Measurements from ENCODE around the gene PGD. TPM values are rescaled to one million over a fixed set of nuclear protein-coding genes. Genes with fewer than 3 reads are reported as not detected.

Gene PGD
- total RNA-seq (100 to 1,000 TPM in 1 of 5 experiments, 10 to 100 TPM in 4; 42.0 to 110 (median 48.5) TPM), polyA plus RNA-seq (10 to 100 TPM; 45.8 to 47.0 TPM), total RNA-seq (35.9 reads per million, percentile 64 among the genes with 10 or more reads in this experiment)

GRCh38 chr1:10398734-10399443 is at the start of gene PGD:
TSS of gene PGD (plus strand) at chr1:10399064. CDS start at chr1:10399118, 54 bp downstream.
- Mint-ChIP-seq H3K27ac (peak within 1 kb of the TSS; percentile 63 to 94 (median 82)), H3K36me3 (peaks cover 4 to 8% (median 8%) of the 10 kb centered on the region in 5 donors), H3K9me3 (peaks cover 0 to 5% (median 0%) of the 10 kb centered on the region in 11 donors), H3K4me3 (peak within 1 kb of the TSS; percentile 87 to 97 (median 96)), H3K27me3 (no peaks in the 10 kb centered on the region), H3K4me1 (peaks cover 10 to 30% (median 25%) of the 10 kb centered on the region in 7 donors)
- Histone ChIP-seq H3K36me3 (ENCODE audit: control insufficient read depth in 2 of 3, insufficient read depth in 3 of 3, low read length in 3 of 3) (peaks cover 0 to 15% (median 0%) of the 10 kb centered on the region in 3 experiments), H3K27me3 (ENCODE audit: control insufficient read depth in 2 of 2, insufficient read depth in 2 of 2, low read length in 2 of 2) (no peaks in the 10 kb centered on the region), H3K27ac (ENCODE audit: low read depth, low read length) (peak within 1 kb of the TSS; percentile 86), H3K4me3 (ENCODE audit: low read length) (peak within 1 kb of the TSS; percentile 95), H3K9me3 (ENCODE audit: control insufficient read depth in 2 of 3, low read length in 3 of 3) (no peaks in the 10 kb centered on the region), H3K4me1 (ENCODE audit: control insufficient read depth in 2 of 2, insufficient read depth in 2 of 2, low read length in 2 of 2) (peaks cover 4 to 7% of the 10 kb centered on the region in 2 donors)
- intact Hi-C loops (cut with micrococcal nuclease): loop anchor here (1.0 to 2.0 kb wide), 13 partner anchors 11 to 970 kb away; partner anchors contain the start of genes CENPS (in 1 of the 2), CTNNBIP1 (in 1 of the 2), DFFA (in 1 of the 2) and KIF1B (in 1 of the 2)
- ATAC-seq (peak; percentile 99), DNase-seq (peak; percentile 87 to 98 (median 94))
- ChIA-PET CTCF (no interaction called here), POLR2A (interaction anchor here (0.6 to 1.6 kb wide), 7 partner anchors 11 to 712 kb away, joined by 3 to 5 read pairs (median 3); partner anchors contain the start of genes CENPS, KIF1B and PEX14)

GRCh38 chr1:10353282-10353681 is 45.6 kb upstream of the PGD start:
- no peak for ATAC-seq
- Histone ChIP-seq H3K27me3 (ENCODE audit: control insufficient read depth in 2 of 2, insufficient read depth in 2 of 2, low read length in 2 of 2) (no peaks in the 10 kb centered on the region), H3K9me3 (ENCODE audit: control insufficient read depth in 2 of 3, low read length in 3 of 3) (no peaks in the 10 kb centered on the region), H3K27ac (ENCODE audit: low read depth, low read length) (no peak overlapping the region), H3K4me1 (ENCODE audit: control insufficient read depth in 2 of 2, insufficient read depth in 2 of 2, low read length in 2 of 2) (no peaks in the 10 kb centered on the region), H3K36me3 (ENCODE audit: control insufficient read depth in 2 of 3, insufficient read depth in 3 of 3, low read length in 3 of 3) (no peaks in the 10 kb centered on the region), H3K4me3 (ENCODE audit: low read length) (no peak overlapping the region)
- Mint-ChIP-seq H3K9me3 (no peaks in the 10 kb centered on the region), H3K36me3 (peaks cover 0 to 24% (median 0%) of the 10 kb centered on the region in 5 donors), H3K4me1 (no peaks in the 10 kb centered on the region), H3K27me3 (no peaks in the 10 kb centered on the region), H3K27ac (peak overlapping the region in 1 of 9 donors; percentile 63), H3K4me3 (no peak overlapping the region)
- ChIA-PET CTCF (no interaction called here), POLR2A (no interaction called here)
- intact Hi-C loops (cut with micrococcal nuclease): no loop called here
- DNase-seq: no peak

DNA sequence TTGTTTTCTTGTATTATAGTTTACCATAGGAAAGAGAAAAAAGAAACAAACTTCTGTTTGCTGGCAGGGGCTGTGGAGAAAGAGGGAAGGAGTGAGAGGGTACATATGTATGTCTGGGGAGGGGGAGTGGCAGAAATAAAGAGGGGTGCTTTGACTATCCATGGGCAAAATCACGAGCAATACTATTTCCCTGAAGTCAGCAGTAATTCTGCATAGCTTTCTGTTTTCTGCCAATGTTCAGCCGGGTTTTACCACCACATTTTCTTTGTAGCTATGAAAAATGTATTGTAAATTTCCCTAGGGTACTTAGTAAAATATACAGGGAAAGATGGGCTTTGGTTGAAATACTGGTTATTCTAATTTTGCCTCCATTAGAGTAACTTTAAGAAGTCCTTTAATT is 45.2 kb upstream of the PGD start:
- DNase-seq: no peak
- Mint-ChIP-seq H3K4me1 (no peaks in the 10 kb centered on the region), H3K27me3 (no peaks in the 10 kb centered on the region), H3K36me3 (peaks cover 0 to 20% (median 0%) of the 10 kb centered on the region in 5 donors), H3K9me3 (no peaks in the 10 kb centered on the region), H3K4me3 (no peak overlapping the region), H3K27ac (peak overlapping the region in 1 of 9 donors; percentile 63)
- H3K27me3 ChIP-seq (ENCODE audit: control insufficient read depth in 2 of 2, insufficient read depth in 2 of 2, low read length in 2 of 2): no peaks in the 10 kb centered on the region
- H3K4me3 ChIP-seq (ENCODE audit: low read length): no peak overlapping the region
- ChIA-PET CTCF (no interaction called here), POLR2A (no interaction called here)
- no peaks in the 10 kb centered on the region for H3K36me3 ChIP-seq (ENCODE audit: control insufficient read depth in 2 of 3, insufficient read depth in 3 of 3, low read length in 3 of 3)
- intact Hi-C loops (cut with micrococcal nuclease): no loop called here
- H3K9me3 ChIP-seq (ENCODE audit: control insufficient read depth in 2 of 3, low read length in 3 of 3): no peaks in the 10 kb centered on the region
- ATAC-seq: no peak
- H3K27ac ChIP-seq (ENCODE audit: low read depth, low read length): no peak overlapping the region
- H3K4me1 ChIP-seq (ENCODE audit: control insufficient read depth in 2 of 2, insufficient read depth in 2 of 2, low read length in 2 of 2): no peaks in the 10 kb centered on the region

DNA sequence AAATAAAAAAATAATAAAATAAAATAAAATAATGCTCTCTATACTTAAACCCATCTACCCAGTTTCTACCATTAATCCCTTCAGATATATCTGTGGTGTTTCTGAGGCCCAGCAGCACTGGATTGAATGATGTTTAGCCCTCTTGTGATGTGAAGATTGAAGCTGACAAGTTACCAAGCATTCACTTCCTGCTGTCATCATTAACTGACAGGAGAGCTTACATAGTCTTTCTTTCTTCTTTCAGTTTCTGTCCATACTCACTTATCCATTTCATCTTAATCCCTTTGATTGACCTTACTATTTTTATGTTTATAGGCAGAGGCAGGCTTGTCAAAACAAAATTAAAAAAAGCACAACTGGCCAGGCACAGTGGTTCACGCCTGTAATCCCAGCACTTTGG is 38.8 kb upstream of the PGD start:
- H3K27ac Mint-ChIP-seq: peak overlapping the region in 2 of 9 donors; percentile 4 to 63
- H3K9me3 ChIP-seq (ENCODE audit: control insufficient read depth in 2 of 3, low read length in 3 of 3): no peaks in the 10 kb centered on the region
- H3K9me3 Mint-ChIP-seq: no peaks in the 10 kb centered on the region
- peaks cover 0 to 16% (median 0%) of the 10 kb centered on the region in 7 donors for H3K4me1 Mint-ChIP-seq
- no peak for ATAC-seq
- peaks cover 0 to 5% (median 4%) of the 10 kb centered on the region in 3 experiments for H3K36me3 ChIP-seq (ENCODE audit: control insufficient read depth in 2 of 3, insufficient read depth in 3 of 3, low read length in 3 of 3)
- no peak overlapping the region for H3K4me3 ChIP-seq (ENCODE audit: low read length)
- intact Hi-C loops (cut with micrococcal nuclease): no loop called here
- H3K27ac ChIP-seq (ENCODE audit: low read depth, low read length): no peak overlapping the region
- H3K27me3 ChIP-seq (ENCODE audit: control insufficient read depth in 2 of 2, insufficient read depth in 2 of 2, low read length in 2 of 2): no peaks in the 10 kb centered on the region
- H3K4me1 ChIP-seq (ENCODE audit: control insufficient read depth in 2 of 2, insufficient read depth in 2 of 2, low read length in 2 of 2): no peaks in the 10 kb centered on the region
- H3K27me3 Mint-ChIP-seq: no peaks in the 10 kb centered on the region
- H3K4me3 Mint-ChIP-seq: no peak overlapping the region
- peaks cover 5 to 20% (median 7%) of the 10 kb centered on the region in 5 donors for H3K36me3 Mint-ChIP-seq
- no peak for DNase-seq
- CTCF ChIA-PET: no interaction called here
- POLR2A ChIA-PET: no interaction called here

DNA sequence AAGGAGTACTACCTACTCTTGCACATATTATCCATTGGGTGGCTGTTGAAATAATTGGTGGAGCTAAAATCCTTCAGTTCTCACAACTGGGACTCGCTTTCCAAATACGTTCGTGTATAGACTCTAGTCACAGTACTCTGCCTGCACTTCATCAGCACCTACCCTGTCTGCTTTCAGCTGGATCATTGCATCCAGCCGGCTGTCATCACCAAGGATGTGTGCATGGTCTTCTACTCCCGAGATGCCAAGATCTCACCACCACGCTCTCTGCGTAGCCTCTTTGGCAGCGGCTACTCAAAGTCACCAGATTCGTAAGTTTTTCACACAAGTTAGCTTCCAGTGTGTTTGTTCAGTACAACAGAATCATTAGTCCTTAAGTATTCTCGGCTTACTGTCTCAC is 37.3 kb upstream of the PGD start:
- POLR2A ChIA-PET: no interaction called here
- CTCF ChIA-PET: no interaction called here
- peaks cover 5 to 31% (median 13%) of the 10 kb centered on the region in 5 donors for H3K36me3 Mint-ChIP-seq

DNA sequence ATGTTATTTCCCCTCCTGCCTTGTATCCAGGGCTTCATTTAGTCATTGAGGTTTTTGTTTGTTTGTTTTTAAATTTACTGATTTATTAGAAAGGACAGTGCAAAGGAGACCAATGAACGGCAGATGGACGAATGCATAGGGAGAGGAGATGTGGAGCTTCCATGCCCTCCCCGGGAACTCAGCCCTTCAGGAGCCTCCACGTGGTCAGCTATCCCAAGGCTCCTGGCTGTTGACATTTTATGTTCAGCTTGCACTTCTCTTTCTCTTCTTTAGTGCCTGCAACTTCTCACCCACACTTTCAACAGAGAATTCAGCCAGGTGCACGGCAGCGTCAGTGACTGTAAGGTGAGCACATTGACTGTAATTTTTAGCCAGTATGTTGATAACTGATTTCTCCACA is 30.7 kb upstream of the PGD start:
- peaks cover 0 to 2% (median 0%) of the 10 kb centered on the region in 11 donors for H3K9me3 Mint-ChIP-seq
- H3K9me3 ChIP-seq (ENCODE audit: control insufficient read depth in 2 of 3, low read length in 3 of 3): no peaks in the 10 kb centered on the region
- peaks cover 0 to 2% (median 0%) of the 10 kb centered on the region in 7 donors for H3K4me1 Mint-ChIP-seq
- ATAC-seq: no peak
- POLR2A ChIA-PET: no interaction called here
- no peaks in the 10 kb centered on the region for H3K27me3 ChIP-seq (ENCODE audit: control insufficient read depth in 2 of 2, insufficient read depth in 2 of 2, low read length in 2 of 2)
- H3K36me3 Mint-ChIP-seq: peaks cover 0 to 33% (median 13%) of the 10 kb centered on the region in 5 donors
- H3K4me3 Mint-ChIP-seq: no peak overlapping the region
- H3K27me3 Mint-ChIP-seq: no peaks in the 10 kb centered on the region
- H3K27ac Mint-ChIP-seq: no peak overlapping the region
- no peak overlapping the region for H3K27ac ChIP-seq (ENCODE audit: low read depth, low read length)
- DNase-seq: no peak
- no peak overlapping the region for H3K4me3 ChIP-seq (ENCODE audit: low read length)
- intact Hi-C loops (cut with micrococcal nuclease): no loop called here
- H3K36me3 ChIP-seq (ENCODE audit: control insufficient read depth in 2 of 3, insufficient read depth in 3 of 3, low read length in 3 of 3): no peaks in the 10 kb centered on the region
- CTCF ChIA-PET: interaction anchor here (0.6 kb wide), 1 partner anchor 586 kb away, joined by 4 read pairs; no protein-coding TSS in a partner anchor
- H3K4me1 ChIP-seq (ENCODE audit: control insufficient read depth in 2 of 2, insufficient read depth in 2 of 2, low read length in 2 of 2): no peaks in the 10 kb centered on the region

More for the DNA sequence above, 37.3 kb upstream of the PGD start:
- peaks cover 0 to 16% (median 0%) of the 10 kb centered on the region in 7 donors for H3K4me1 Mint-ChIP-seq
- intact Hi-C loops (cut with micrococcal nuclease): no loop called here
- peaks cover 0 to 5% (median 4%) of the 10 kb centered on the region in 3 experiments for H3K36me3 ChIP-seq (ENCODE audit: control insufficient read depth in 2 of 3, insufficient read depth in 3 of 3, low read length in 3 of 3)
- H3K27ac ChIP-seq (ENCODE audit: low read depth, low read length): no peak overlapping the region
- H3K9me3 ChIP-seq (ENCODE audit: control insufficient read depth in 2 of 3, low read length in 3 of 3): no peaks in the 10 kb centered on the region
- no peak overlapping the region for H3K27ac Mint-ChIP-seq
- no peaks in the 10 kb centered on the region for H3K27me3 ChIP-seq (ENCODE audit: control insufficient read depth in 2 of 2, insufficient read depth in 2 of 2, low read length in 2 of 2)
- no peaks in the 10 kb centered on the region for H3K27me3 Mint-ChIP-seq
- no peaks in the 10 kb centered on the region for H3K9me3 Mint-ChIP-seq
- no peak for ATAC-seq
- H3K4me3 ChIP-seq (ENCODE audit: low read length): no peak overlapping the region
- no peak for DNase-seq
- H3K4me1 ChIP-seq (ENCODE audit: control insufficient read depth in 2 of 2, insufficient read depth in 2 of 2, low read length in 2 of 2): no peaks in the 10 kb centered on the region
- no peak overlapping the region for H3K4me3 Mint-ChIP-seq

All from naive thymus-derived CD4-positive, alpha-beta T cell (primary cell).